ENCODE data around the gene MEGF9. TPM values are rescaled to one million over a fixed set of nuclear protein-coding genes. Genes with fewer than 3 reads are reported as not detected.
"Not testable (repeated sequence)": the region's sequence is repeated elsewhere in the genome, so short reads cannot be mapped to it uniquely, and the experiment has no call there.

The MEGF9 gene
- total RNA-seq, 1 donor from 2014 or later, result 15.7 TPM

DNA sequence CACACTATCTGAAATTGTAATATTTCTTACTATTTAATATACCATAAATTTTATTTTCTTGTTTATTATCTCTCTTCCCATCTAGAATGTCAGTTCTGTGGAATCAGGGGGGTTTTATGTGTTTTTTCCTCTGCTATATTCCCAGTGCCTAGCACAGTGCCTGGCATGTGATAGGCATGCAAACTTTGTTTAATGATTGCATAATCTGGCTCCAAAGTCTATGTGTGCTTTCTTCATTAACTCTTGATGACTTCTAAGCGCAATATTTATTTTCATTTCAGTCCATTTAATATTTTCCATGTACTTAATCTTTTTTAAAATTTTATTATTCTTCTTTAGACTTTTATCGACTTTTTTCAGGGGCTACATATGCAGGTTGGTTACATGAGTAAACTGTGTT, 73.9 kb downstream of the MEGF9 start:
- no peaks in the 10 kb centered on the region for H3K27me3 Mint-ChIP-seq (ENCODE audit: low read depth)
- no peak overlapping the region for H3K27ac Mint-ChIP-seq
- peaks cover 17% of the 10 kb centered on the region for H3K36me3 Mint-ChIP-seq
- H3K4me1 Mint-ChIP-seq, result no peaks in the 10 kb centered on the region
- peaks cover 16% of the 10 kb centered on the region for H3K9me3 Mint-ChIP-seq
- no peak overlapping the region for H3K4me3 Mint-ChIP-seq
- TF ChIP-seq CTCF (IDR thresholded peaks at IDR 0.05; ENCODE audit: unreplicated experiment), result no peak
- no peak for DNase-seq (ENCODE audit: low spot score in 2 of 2, unreplicated experiment in 2 of 2)

GRCh38 chr9:120637919-120638318, 76.4 kb downstream of the MEGF9 start:
- TF ChIP-seq CTCF (IDR thresholded peaks at IDR 0.05; ENCODE audit: unreplicated experiment), result no peak
- Mint-ChIP-seq H3K4me3 (no peak overlapping the region), H3K27me3 (ENCODE audit: low read depth) (no peaks in the 10 kb centered on the region), H3K9me3 (peaks cover 28% of the 10 kb centered on the region), H3K27ac (no peak overlapping the region), H3K4me1 (no peaks in the 10 kb centered on the region), H3K36me3 (peaks cover 27% of the 10 kb centered on the region)
- no peak for DNase-seq (ENCODE audit: low spot score in 2 of 2, unreplicated experiment in 2 of 2)

DNA sequence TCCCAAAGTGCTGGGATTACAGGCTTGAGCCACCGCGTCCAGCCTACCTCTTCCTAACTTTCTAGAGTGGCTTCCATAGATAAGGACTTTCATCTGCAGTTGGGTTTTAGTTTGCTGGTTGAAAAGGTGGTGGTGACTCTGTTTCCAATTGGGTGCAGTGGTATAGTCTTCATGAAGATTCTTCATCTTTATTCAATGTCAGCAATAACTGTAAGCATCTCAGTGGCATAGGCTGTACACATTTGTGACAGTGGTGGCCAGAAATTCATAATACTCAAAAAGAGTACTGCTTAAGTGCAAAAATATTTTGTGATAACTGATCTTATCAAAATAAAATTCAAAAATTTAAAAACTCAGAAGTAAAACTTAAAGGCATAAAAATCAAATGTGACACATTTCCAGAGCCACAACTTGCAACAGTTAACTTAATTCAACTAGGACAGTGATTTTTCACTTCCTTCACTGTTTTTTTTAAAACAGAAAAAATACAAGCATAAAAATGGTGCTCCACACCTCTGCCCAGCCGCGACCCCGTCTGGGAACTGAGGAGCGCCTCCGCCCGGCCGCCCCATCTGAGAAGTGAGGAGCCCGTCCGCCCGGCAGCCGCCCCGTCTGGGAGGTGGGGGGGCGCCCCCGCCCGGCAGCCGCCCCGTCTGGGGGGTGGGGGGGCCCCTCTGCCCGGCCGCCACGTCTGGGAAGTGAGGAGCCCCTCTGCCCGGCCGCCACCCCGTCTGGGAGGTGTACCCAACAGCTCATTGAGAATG, 77.9 kb downstream of the MEGF9 start:
- Mint-ChIP-seq H3K36me3 (peaks cover 27% of the 10 kb centered on the region), H3K27me3 (ENCODE audit: low read depth) (no peaks in the 10 kb centered on the region), H3K4me1 (no peaks in the 10 kb centered on the region)

GRCh38 chr9:120635011-120635410, 79.3 kb downstream of the MEGF9 start:
- no peak overlapping the region for H3K27ac Mint-ChIP-seq
- H3K9me3 Mint-ChIP-seq, result peaks cover 32% of the 10 kb centered on the region
- no peaks in the 10 kb centered on the region for H3K27me3 Mint-ChIP-seq (ENCODE audit: low read depth)
- H3K4me3 Mint-ChIP-seq, result no peak overlapping the region
- no peak for DNase-seq (ENCODE audit: low spot score in 2 of 2, unreplicated experiment in 2 of 2)
- H3K36me3 Mint-ChIP-seq, result peaks cover 21% of the 10 kb centered on the region
- H3K4me1 Mint-ChIP-seq, result no peaks in the 10 kb centered on the region
- no peak for TF ChIP-seq CTCF (IDR thresholded peaks at IDR 0.05; ENCODE audit: unreplicated experiment)

More for the DNA sequence above, 77.9 kb downstream of the MEGF9 start:
- TF ChIP-seq CTCF (IDR thresholded peaks at IDR 0.05; ENCODE audit: unreplicated experiment), result no peak
- H3K9me3 Mint-ChIP-seq, result peaks cover 34% of the 10 kb centered on the region
- DNase-seq (ENCODE audit: low spot score in 2 of 2, unreplicated experiment in 2 of 2), result no peak
- no peak overlapping the region for H3K4me3 Mint-ChIP-seq
- no peak overlapping the region for H3K27ac Mint-ChIP-seq

DNA sequence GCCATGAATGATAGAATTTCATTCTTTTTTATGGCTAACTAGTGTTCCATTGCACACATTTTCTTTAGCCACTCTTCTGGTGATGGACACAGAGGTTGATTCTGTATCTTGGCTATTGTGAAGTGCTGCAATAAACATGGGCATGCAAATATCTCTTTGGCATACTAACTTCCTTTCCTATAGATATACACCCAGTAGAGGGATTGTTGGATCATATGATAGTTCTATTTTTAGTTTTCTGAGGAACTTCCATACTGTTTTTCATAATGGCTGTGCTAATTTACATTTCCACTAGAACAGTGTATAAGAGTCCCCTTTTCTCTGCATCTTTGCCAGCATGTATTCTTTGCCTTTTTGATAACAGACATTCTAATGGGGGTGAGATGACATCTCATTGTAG, 83.9 kb downstream of the MEGF9 start:
- no peak for TF ChIP-seq CTCF (IDR thresholded peaks at IDR 0.05; ENCODE audit: unreplicated experiment)
- Mint-ChIP-seq H3K4me1 (no peaks in the 10 kb centered on the region), H3K27me3 (ENCODE audit: low read depth) (no peaks in the 10 kb centered on the region), H3K36me3 (peaks cover 9% of the 10 kb centered on the region), H3K9me3 (peaks cover 23% of the 10 kb centered on the region), H3K27ac (no peak overlapping the region), H3K4me3 (no peak overlapping the region)
- DNase-seq (ENCODE audit: low spot score in 2 of 2, unreplicated experiment in 2 of 2), result no peak

- DNase-seq (ENCODE audit: low spot score in 2 of 2, unreplicated experiment in 2 of 2); H3K27ac Mint-ChIP-seq: not testable (repeated sequence)
These were observed 85.3 kb downstream of the MEGF9 start for GRCh38 chr9:120628925-120629497.

More at GRCh38 chr9:120628925-120629497, 85.3 kb downstream of the MEGF9 start:
- not testable (repeated sequence) for H3K4me3 Mint-ChIP-seq; H3K27me3 Mint-ChIP-seq (ENCODE audit: low read depth); H3K36me3 Mint-ChIP-seq; H3K4me1 Mint-ChIP-seq
- H3K9me3 Mint-ChIP-seq, result peaks cover 13% of the 10 kb centered on the region

Measured in mesothelial cell of epicardium (in vitro differentiated cells).